NCI-H82 treated with DMSO at 0.1 percent for 48 hours (cell line): ENCODE results near the gene CENPV.
"Not testable (repeated sequence)": the region's sequence is repeated elsewhere in the genome, so short reads cannot be mapped to it uniquely, and the experiment has no call there.

Source experiments
- DNase-seq: peaks from one replicate; lab custom pipeline; 2025; ENCODE audit not compliant: unreplicated experiment; lab: John Stamatoyannopoulos, UW

The CENPV gene

GRCh38 chr17:16314189-16314588 is 39.1 kb downstream of the CENPV start:
- DNase-seq = no peak

- no peak for DNase-seq
These were observed 39.9 kb downstream of the CENPV start for GRCh38 chr17:16313139-16314090.

- DNase-seq = not testable (repeated sequence)
These were observed 41.2 kb downstream of the CENPV start for GRCh38 chr17:16312061-16312460.

DNA sequence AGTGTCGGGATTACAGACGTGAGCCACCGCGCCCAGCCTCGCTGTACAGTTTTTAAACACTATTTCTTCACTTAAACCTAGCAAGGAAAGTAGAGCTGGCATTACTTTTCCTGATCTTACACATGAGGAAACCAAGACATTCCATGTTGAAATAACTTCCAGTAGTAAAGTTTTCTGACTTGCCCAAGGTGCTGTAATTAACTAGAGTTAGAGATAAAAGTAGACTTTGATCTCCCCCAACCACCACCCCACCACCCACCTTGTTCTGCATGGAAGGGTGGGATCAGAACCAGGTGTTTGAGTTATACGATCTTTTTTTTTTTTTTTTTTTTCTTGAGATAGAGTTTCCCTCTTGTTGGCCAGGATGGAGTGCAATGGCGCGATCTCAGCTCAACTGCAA is 47.1 kb downstream of the CENPV start:
- DNase-seq = no peak

- no peak for DNase-seq
These were observed 48.4 kb downstream of the CENPV start for GRCh38 chr17:16304830-16305229.

DNA sequence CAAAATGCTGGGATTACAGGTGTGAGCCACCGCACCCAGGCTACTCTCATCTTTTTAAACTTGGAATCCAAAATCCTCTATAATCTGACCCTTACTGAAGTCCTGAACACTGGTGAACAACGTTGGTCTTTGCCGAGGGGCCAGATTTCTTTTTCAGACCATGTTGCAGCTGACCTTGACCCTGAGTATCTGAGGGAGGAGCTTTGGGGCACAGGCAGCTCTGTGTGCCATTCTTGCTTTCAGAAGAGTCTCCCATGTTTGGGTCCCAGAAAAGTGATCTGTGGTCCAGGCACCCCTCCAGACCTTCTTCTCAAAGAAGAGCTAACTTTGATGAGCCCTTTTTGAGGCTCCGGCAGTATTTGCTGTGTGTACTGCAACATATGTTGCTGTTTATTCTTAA is 50.4 kb downstream of the CENPV start:
- no peak for DNase-seq

DNA sequence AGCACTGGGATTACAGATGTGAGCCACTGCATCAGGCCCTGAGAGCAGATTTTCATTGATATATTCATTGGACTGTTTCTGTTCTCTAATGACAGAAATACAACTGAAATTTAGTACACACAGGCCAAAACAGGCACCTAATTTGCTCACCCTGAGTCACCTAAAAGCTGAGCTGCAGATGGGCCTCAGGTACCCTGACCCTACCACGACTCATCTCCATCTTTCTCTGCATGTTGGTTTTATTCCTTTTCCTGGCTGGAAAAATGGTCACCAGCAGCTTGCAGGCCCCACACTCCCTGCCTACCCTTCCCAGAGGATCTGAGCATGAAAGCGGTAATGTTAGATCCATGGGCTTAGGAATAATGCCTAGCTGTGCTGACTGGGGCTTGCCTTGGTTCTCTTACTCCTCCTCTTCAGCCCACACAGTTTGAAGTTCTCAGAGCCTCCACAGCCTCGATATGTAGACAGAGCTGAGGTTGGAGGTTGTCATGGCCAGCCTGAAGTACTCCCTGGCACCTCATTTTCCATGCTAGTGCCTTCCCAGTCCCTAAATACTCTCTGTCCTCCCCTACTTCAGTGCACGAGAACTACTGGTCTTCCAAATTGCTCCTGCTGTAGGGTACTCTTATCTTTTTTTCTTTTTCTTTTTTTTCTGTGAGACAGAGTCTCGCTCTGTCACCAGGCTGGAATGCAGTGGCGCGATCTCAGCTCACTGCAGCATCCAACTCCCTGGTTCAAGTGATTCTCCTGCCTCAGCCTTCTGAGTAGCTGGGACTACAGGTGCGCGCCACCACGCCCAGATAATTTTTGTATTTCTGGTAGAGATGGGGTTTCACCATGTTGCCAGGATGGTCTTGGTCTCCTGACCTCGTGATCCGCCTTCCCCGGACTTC is 51.1 kb downstream of the CENPV start:
- DNase-seq = no peak

DNA sequence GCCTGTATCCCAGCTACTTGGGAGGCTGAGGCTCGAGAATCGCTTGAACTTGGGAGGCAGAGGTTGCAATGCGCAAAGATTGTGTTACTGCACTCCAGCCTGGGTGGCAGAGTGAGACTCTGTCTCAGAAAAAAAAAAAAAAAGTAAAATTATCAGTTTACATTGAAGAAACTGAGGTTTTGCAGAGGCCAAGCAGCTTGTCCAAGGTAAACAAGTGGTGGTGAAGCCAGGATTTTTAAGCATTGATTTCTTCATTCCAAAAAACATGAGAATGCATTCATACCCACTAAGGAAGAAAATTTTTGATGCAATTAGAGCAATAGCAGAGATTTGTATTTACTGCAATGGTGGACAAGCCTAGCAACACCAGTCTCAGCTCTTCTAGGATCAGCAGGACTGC is 52.7 kb downstream of the CENPV start:
- DNase-seq = no peak

DNA sequence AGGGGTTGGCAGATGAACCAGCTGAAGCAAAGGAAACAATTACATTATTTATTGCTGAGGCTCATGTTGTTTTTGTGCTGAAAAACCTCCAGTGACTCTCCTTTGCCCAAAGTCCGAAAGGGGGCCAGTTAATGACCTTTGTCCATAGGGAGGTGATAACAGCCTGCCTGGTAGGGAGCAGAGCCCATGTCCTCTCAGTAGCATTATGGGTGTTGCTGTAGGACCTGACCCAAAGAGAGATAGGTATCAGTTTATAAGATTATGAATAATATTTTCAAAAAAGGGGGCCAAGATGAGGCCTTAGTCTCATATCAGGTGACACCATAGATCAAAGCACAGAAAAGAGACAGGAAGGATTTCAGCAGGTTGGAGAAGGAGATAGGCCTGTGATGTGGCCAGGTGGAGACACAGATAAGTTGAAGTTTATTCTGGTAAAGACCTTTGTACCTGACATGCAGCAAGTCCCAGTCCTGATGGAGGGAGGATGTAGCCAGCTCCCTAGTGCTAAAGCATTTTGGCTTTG is 55.1 kb downstream of the CENPV start:
- no peak for DNase-seq

GRCh38 chr17:16297367-16298139 is 55.7 kb downstream of the CENPV start:
- no peak for DNase-seq

- not testable (repeated sequence) for DNase-seq
These were observed 57.2 kb downstream of the CENPV start for GRCh38 chr17:16296072-16296471.

DNA sequence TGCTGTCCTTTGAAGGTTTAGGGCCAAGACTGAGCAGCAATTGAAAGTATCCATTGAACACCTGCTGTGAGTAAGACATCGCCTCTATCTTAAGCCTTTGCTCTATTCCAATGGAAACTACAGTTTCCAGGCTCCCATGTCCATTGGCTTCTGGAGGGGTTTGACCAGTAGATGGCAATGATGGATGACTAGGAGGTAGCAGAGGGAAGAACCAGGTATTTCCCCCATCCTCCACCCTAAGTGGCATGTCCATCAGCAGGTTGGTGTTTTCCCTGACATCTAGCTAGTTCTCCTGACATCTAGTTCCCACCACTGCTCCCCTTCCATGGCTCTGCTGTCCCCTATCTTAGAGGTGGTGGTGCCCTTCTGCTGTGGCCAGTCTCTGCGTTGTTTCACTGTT is 58.7 kb downstream of the CENPV start:
- no peak for DNase-seq

GRCh38 chr17:16293931-16294330 is 59.3 kb downstream of the CENPV start:
- DNase-seq = no peak
